HEK293T (cell line): ENCODE measurements around the gene TMEM117.

ENCODE experiments used
- ARNT ChIP-seq: fragments of 450-650 bp; IDR thresholded peaks from 2 replicates; pipeline ENCODE4 v1.6.1; 2017; ENCODE audit warnings: mild to moderate bottlenecking
- BHLHE40 ChIP-seq: fragments of 450-650 bp; IDR thresholded peaks from 2 replicates; pipeline ENCODE4 v1.6.1; 2016; ENCODE audit warnings: mild to moderate bottlenecking, moderate library complexity, borderline replicate concordance
- CTBP1 ChIP-seq: fragments of 450-650 bp; IDR thresholded peaks from 2 replicates; pipeline ENCODE4 v1.6.1; 2016; ENCODE audit warnings: borderline replicate concordance
- ELF4 ChIP-seq: fragments of 450-650 bp; IDR thresholded peaks from 2 replicates; pipeline ENCODE4 v1.6.1; 2017; ENCODE audit warnings: antibody characterized with exemption
- FOXA1 ChIP-seq: fragments of 450-650 bp; IDR thresholded peaks from 2 replicates; pipeline ENCODE4 v1.6.1; 2016; ENCODE audit warnings: mild to moderate bottlenecking
- FOXM1 ChIP-seq: fragments of 450-650 bp; IDR thresholded peaks from 2 replicates; pipeline ENCODE4 v1.6.1; 2017; ENCODE audit warnings: mild to moderate bottlenecking, borderline replicate concordance
- NFRKB ChIP-seq: fragments of 450-650 bp; IDR thresholded peaks from 2 replicates; pipeline ENCODE4 v1.6.1; 2016; ENCODE audit warnings: mild to moderate bottlenecking, moderate library complexity
- SP1 ChIP-seq: fragments of 450-650 bp; IDR thresholded peaks from 2 replicates; pipeline ENCODE4 v1.6.1; 2017
- SUZ12 ChIP-seq: fragments of 450-650 bp; IDR thresholded peaks from 2 replicates; pipeline ENCODE4 v1.6.1; 2016; ENCODE audit warnings: mild to moderate bottlenecking
- TARDBP ChIP-seq: fragments of 450-650 bp; IDR thresholded peaks from 2 replicates; pipeline ENCODE4 v1.6.1; 2016
- ZNF384 ChIP-seq: fragments of 450-650 bp; IDR thresholded peaks from 2 replicates; pipeline ENCODE4 v1.6.1; 2016

DNA sequence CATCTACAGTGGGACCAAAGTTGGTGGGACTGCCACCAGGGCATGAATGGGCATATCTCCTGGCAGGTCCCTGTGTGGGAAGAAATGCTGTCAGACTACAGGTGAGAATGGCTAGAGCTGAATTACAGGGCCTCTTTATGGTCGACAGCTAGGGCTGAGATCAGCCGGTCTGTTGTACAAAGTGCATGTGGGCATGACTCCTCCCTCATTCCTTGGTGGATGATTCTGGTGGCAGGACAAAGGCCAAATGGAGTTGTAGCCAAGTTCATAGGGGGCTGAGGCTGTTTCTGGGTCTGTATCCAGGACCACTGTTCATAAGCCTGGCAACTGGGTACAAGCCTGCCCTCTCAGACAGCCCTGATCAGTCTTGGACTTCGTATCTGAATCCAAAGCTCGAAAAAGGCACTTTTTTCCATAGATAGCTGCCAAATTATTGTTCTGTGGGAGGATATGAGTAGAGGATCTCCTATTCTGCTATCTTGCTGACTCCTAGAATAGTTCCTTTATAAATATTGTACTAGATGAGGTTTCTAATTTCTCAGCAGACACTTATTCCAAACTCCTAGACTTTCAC, 460.8 kb downstream of the TMEM117 start:
- TF ChIP-seq NFRKB (no peak), SP1 (no peak), ZNF384 (no peak), FOXM1 (no peak), TARDBP (no peak), BHLHE40 (no peak), FOXA1 (no peak), ELF4 (no peak), ARNT (no peak), CTBP1 (no peak), SUZ12 (no peak)
